UCSD-AML1 (cell line): ENCODE data around the gene PDE10A.
"Not testable (repeated sequence)": the region's sequence is repeated elsewhere in the genome, so short reads cannot be mapped to it uniquely, and the experiment has no call there.

Source experiments
- DNase-seq: peaks from one replicate; lab custom pipeline; 2025; ENCODE audit not compliant: unreplicated experiment; lab: John Stamatoyannopoulos, UW

PDE10A gene

GRCh38 chr6:165558097-165558496, 104.9 kb downstream of the PDE10A start:
- not testable (repeated sequence) for DNase-seq

DNA sequence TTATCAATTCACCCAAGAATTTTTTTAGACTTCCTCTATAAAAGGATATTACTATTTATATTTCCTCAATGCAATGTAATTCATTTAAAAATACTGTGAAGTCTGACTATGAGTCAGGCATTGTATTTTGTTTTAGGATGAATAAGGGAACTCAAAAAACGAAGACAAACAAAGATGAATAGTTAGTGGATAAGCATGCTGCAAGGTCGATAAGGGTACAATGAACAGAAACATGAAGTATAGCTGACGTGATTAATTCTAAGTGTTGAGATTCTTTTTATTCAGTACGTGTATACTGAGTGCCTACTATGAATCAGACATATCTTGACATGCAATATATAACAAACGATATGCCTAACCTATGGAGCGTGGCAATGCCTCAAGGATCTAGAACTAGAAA, 105.4 kb downstream of the PDE10A start:
- DNase-seq = no peak

DNA sequence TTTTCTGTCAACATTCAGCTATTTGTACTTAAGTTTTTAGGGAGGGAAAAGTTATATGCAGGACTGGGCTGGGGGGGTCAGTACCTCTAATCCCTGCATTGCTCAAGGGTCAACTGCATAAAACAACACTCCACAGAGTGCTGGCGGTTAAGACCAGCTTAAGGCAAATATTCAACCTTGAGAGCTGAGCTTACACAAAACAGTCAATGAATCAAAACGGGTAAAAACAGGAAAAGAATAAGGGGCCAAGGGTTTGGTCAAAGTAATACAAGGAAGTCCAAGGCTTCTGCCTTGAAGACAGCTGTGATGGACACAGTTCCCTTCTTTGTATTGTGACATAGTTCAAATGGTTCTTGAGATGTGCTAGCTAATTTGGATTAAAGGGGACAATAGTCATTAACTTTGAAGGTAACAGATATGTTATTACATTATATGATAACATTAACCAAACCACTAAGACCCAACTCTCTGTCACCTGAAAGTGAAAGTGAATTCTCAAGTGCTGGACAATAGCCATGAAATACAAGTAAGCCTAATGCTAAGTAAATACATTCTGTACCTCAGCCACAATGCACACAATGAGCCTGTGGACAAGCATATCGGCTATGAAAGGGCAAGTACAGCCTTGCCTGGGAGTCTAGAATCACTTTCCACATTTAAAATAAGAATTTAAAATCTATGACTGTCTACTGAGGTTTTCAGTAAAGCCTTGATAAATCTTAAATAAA, 106.8 kb downstream of the PDE10A start:
- DNase-seq = no peak

DNA sequence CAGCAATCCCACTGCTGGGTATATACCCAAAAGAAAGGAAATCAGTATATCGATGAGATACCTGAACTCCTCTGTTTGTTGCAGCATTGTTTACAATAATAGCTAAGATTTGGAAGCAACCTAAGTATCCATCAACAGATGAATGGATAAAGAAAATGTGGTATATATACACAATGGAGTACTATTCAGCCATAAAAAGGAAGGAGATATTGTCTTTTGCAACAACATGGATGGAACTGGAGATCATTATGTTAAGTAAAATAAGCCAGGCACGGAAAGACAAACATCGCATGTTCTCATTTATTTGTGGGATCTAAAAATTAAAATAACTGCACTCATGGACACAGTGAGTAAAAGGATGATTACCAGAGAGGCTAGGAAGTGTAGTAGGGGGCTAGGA, 108.4 kb downstream of the PDE10A start:
- DNase-seq = not testable (repeated sequence)

DNA sequence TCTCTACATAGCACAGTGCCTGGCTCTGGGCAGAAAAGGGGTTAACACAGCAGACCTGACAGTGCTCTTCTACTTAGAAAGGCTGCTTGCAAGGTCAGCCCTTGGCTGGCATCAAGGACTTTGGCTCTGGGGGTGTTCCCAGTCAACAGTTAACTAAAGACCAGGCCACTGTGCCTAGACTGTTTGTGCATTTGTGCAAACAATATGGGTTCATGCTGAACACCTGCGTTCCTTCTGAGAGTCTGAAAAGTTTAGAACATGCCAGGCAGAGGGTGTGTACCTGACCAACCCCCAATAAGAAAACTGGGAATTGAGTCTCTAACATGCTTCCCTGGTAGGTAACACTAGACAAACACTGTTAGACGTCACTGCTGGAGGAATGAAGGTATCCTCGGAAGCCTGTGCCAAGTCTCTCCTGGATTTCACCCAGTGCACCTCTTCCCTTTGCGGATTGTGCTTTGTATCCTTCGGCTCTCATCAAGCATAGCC, 110.7 kb downstream of the PDE10A start:
- no peak for DNase-seq

DNA sequence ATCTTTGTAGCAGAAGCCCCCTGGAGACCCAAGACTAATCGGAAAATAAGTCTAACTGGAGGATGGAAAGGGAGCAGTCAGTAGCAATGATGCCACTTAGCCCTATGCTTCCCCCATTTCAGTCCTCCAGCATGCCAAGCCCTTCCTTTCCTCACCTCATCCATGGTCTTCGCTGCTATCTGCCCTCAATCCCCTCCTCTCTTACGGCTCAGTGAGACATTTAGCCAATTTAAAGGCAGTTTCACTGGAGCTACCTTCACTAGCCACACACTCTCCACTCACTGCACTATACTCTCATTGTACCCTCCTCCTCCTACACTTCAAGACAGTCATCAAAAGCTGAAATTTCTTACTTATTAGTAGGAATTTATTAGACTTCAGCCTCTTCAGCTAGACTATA, 111.2 kb downstream of the PDE10A start:
- no peak for DNase-seq

GRCh38 chr6:165548450-165548849, 114.6 kb downstream of the PDE10A start:
- no peak for DNase-seq

GRCh38 chr6:165545806-165546205, 117.2 kb downstream of the PDE10A start:
- DNase-seq = no peak

DNA sequence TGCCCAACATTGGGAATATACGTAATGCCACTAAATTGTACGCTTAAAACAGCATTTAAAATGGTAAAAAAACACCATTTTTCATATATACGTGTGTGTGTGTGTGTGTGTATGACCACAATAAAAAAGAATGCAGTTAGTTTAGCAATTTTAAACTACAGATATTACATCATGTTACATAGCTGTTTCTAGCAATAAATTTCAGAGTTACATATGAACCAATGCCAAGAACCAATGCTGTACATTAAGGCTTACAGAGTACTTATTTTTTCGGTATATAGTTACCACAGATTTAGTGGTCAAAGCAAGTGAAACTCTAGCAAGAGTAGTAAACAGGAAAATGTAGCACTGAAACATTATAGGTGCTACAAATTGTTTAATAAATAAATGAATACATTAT, 119.3 kb downstream of the PDE10A start:
- DNase-seq = no peak

- no peak for DNase-seq
These were observed 126.1 kb downstream of the PDE10A start for GRCh38 chr6:165536911-165537310.

GRCh38 chr6:165519316-165519715, 143.7 kb downstream of the PDE10A start:
- DNase-seq = no peak

GRCh38 chr6:165515963-165516624, 146.9 kb downstream of the PDE10A start:
- DNase-seq = no peak

- DNase-seq = no peak
These were observed 148.4 kb downstream of the PDE10A start for GRCh38 chr6:165514621-165515020.

DNA sequence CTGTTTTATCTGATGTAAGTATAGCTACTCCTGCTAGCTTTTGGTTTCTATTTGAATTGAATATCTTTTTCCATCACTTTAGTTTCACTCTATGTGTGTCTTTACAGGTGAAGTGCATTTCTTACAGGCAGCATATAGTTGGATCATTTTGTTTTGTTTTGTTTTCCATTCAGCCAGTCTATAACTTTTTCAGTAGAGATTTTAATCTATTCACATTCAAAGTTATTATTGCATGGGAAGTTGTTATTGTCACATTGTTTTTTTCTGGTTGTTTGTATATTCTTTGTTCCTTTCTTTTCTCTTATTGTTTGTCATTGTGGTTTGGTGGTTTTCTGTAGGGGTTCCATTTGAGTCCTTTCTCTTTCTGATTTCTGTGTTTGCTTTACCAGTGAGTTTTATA, 151.2 kb downstream of the PDE10A start:
- no peak for DNase-seq

DNA sequence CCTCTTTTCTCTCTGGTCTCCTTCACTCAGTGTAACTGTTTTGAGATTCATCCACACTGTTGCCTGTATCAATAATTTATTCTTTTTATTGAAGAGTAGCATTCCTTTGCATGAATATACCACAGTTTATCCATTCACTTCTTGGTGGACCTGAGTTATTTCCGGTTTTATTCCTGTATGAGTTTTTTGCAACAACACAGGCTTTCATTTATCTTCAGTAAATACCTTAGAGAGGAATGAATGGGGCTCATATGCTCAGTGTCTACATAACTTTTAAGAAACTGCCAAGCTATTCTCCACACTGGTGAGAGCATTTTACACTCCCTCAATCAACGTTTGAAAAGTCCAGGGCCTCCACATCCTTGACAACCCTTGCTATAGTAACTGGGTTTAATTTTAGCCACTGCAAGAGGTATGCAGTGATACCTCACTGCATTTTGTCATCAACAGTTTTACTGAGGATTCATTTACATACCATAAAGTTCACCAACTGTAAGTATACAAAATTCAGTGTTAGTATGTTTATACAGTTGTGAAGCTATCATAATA, 154.6 kb downstream of the PDE10A start:
- no peak for DNase-seq

DNA sequence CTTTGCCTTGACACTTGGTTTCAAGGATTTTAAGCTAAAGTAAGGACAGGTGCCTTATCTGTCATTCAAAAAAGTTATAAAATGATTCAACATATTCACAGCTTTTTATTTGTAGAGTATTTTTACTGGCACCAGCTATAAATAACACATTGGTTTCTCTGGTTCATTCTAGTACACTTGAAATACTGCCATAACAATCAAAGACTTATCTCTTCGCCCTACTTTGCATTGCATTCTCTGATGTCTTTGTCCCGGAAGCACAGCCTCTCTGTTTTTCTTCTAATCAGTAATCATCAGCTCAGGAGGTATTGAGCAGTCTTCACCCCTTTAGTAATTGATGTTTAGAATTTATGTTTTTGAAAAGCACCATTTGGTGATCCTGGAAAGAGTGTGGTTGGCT, 156.4 kb downstream of the PDE10A start:
- DNase-seq = no peak

DNA sequence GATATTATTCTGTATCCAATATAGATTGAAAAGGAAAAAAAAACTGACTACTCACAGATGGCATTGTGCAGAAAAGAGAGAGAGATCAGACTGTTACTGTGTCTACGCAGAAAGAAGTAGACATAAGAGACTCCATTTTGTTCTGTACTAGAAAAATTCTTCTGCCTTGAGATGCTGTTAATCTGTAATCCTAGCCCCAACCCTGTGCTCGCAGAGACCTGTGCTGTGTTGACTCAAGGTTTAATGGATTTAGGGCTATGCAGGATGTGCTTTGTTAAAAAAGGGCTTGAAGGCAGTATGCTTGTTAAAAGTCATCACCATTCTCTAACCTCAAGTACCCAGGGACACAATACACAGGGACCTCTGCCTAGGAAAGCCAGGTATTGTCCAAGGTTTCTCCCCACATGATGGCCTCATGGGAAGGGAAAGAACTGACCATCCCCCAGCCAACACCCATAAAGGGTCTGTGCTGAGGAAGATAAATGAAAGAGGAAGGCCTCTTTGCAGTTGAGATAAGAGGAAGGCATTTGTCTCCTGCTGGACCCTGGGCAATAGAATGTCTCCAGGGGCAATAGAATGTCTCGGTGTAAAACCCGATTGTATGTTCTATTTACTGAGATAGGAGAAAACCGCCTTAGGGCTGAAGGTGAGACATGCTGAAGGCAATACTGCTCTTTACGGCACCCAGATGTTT, 162.7 kb downstream of the PDE10A start:
- not testable (repeated sequence) for DNase-seq

DNA sequence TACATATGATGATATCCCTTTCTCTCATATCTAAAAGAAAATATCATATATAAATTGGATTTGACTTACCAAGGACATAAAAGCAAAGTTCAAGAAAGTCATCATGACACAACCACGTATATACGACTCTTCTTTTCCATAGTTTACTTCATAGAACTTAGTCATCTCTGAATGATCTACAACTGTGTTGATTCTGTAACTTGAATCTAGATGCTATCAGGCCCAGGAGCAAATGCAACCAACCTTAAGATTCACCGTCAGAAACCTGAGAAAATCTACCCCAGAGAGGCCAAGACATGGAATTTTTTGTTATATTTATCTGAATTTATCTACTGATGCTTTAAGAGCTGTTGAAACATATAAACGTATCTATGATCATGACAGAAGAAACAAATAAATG, 165.6 kb downstream of the PDE10A start:
- DNase-seq = no peak

GRCh38 chr6:165488624-165489295, 174.3 kb downstream of the PDE10A start:
- DNase-seq = no peak

- no peak for DNase-seq
These were observed 175.1 kb downstream of the PDE10A start for GRCh38 chr6:165487950-165488349.

- no peak for DNase-seq
These were observed 175.7 kb downstream of the PDE10A start for GRCh38 chr6:165487347-165487746.
